ENCODE measurements around the gene SMIM36.
A peak's percentile ranks its signal among the peaks of the same experiment; 100 is the strongest.

The SMIM36 gene

GRCh38 chr17:55510986-55511721 lies at the start of gene SMIM36:
Gene SMIM36 (minus strand): TSS chr17:55511452.
- no peak for DNase-seq
- TF ChIP-seq GATA1 (IDR thresholded peaks at IDR 0.05; ENCODE audit: low read depth, low read length): no peak
- no peak for TF ChIP-seq POLR2A (IDR thresholded peaks at IDR 0.05; ENCODE audit: low read length)

DNA sequence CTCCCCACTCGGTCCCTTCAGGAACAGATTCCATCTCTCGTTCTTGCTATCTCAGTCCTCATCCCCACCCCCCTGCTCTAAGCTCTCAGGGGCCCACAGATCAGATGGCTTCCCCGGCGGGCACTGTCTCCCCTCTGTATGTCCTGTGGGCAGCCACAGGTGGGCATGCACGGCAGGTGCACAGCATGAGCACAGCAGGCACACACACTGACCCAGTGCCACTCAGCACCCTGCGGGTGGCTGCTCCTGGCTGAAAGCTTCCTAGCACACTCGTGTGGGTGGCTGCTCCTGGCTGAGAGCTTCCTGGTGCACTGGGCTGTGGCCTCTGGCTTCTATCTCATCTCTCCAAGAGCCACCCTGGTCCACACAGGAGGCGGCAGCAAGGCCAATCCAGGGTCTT lies 44.5 kb upstream of the SMIM36 start:
- DNase-seq: no peak
- no peak for TF ChIP-seq POLR2A (IDR thresholded peaks at IDR 0.05; ENCODE audit: low read length)
- TF ChIP-seq GATA1 (IDR thresholded peaks at IDR 0.05; ENCODE audit: low read depth, low read length): no peak

GRCh38 chr17:55549140-55549539 lies 37.9 kb upstream of the SMIM36 start:
- TF ChIP-seq GATA1 (IDR thresholded peaks at IDR 0.05; ENCODE audit: low read depth, low read length): no peak
- TF ChIP-seq POLR2A (IDR thresholded peaks at IDR 0.05; ENCODE audit: low read length): no peak

GRCh38 chr17:55546991-55547664 lies 35.9 kb upstream of the SMIM36 start:
- TF ChIP-seq POLR2A (IDR thresholded peaks at IDR 0.05; ENCODE audit: low read length): no peak
- no peak for TF ChIP-seq GATA1 (IDR thresholded peaks at IDR 0.05; ENCODE audit: low read depth, low read length)
- no peak for DNase-seq

More at GRCh38 chr17:55549140-55549539, 37.9 kb upstream of the SMIM36 start:
- DNase-seq: peak in 1 of 2 experiments; percentile 10

GRCh38 chr17:55546481-55546880 lies 35.2 kb upstream of the SMIM36 start:
- no peak for DNase-seq
- TF ChIP-seq POLR2A (IDR thresholded peaks at IDR 0.05; ENCODE audit: low read length): no peak

DNA sequence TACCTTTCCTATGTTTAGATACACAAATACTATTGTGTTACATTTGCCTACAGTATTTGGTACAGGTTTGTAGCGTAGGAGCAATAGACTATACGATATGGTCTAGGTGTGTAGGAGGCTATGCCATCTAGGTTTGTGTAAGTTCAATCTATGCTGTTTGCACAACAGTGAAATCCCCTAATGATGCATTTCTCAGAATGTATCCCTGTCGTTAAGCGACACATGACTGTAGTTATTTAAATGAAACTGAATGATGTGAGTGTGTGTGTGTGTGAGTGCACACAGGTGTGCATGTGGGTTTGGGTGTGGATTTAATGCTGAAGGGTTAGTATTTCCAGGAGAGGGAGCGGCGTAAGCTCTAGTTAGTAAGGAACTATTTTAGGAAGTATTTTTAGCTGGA lies 34.6 kb upstream of the SMIM36 start:
- DNase-seq: no peak

GRCh38 chr17:55543709-55544108 lies 32.5 kb upstream of the SMIM36 start:
- no peak for DNase-seq
- TF ChIP-seq POLR2A (IDR thresholded peaks at IDR 0.05; ENCODE audit: low read length) (no peak), GATA1 (IDR thresholded peaks at IDR 0.05; ENCODE audit: low read depth, low read length) (no peak)

More for the DNA sequence above, 34.6 kb upstream of the SMIM36 start:
- TF ChIP-seq POLR2A (IDR thresholded peaks at IDR 0.05; ENCODE audit: low read length): no peak
- no peak for TF ChIP-seq GATA1 (IDR thresholded peaks at IDR 0.05; ENCODE audit: low read depth, low read length)

- DNase-seq: no peak
- TF ChIP-seq POLR2A (IDR thresholded peaks at IDR 0.05; ENCODE audit: low read length) (no peak), GATA1 (IDR thresholded peaks at IDR 0.05; ENCODE audit: low read depth, low read length) (no peak)
Observed at GRCh38 chr17:55540414-55541091, 29.3 kb upstream of the SMIM36 start.

DNA sequence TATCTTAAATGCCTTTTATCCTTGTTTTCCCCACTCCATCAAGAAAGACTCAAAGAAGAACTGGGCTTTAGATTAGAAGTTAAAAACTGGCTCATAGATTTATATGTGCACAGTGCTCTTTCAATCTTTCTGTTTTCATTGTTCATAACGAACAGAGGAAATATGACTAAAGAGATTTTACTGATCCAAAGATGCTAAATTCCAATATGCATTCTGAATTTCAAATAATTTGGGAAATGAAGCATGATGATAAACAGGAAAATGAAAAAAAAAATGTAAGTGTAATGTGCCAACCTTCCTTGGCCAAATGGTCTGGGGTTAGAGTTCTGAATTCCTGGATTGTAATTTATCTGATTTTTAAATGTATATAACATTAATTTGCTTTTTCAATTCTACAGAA lies 25.0 kb upstream of the SMIM36 start:
- TF ChIP-seq GATA1 (IDR thresholded peaks at IDR 0.05; ENCODE audit: low read depth, low read length) (no peak), POLR2A (IDR thresholded peaks at IDR 0.05; ENCODE audit: low read length) (no peak)
- DNase-seq: no peak

DNA sequence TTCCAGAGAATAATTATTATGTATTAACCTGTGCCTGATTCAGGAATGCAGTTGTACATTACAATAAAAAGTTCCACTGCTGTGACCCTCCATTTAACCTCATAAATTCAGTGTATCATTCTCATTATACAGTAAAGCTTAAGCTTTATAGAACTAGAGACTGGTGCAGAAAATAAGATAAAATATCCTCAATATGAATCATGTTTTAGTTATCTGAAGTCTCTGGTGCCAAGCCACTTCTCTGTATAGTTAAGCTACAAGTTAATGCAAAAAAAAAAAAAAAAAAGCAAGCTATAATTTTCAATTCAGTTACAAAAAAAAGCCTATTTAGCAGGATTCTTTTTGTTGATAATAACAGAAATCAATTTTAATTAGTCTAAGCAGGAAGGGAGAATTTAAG lies 22.4 kb upstream of the SMIM36 start:
- DNase-seq: no peak
- no peak for TF ChIP-seq POLR2A (IDR thresholded peaks at IDR 0.05; ENCODE audit: low read length)
- TF ChIP-seq GATA1 (IDR thresholded peaks at IDR 0.05; ENCODE audit: low read depth, low read length): no peak

- TF ChIP-seq GATA1 (IDR thresholded peaks at IDR 0.05; ENCODE audit: low read depth, low read length) (no peak), POLR2A (IDR thresholded peaks at IDR 0.05; ENCODE audit: low read length) (no peak)
- no peak for DNase-seq
Observed at GRCh38 chr17:55532670-55533069, 21.4 kb upstream of the SMIM36 start.

GRCh38 chr17:55531053-55531728 lies 19.9 kb upstream of the SMIM36 start:
- TF ChIP-seq GATA1 (IDR thresholded peaks at IDR 0.05; ENCODE audit: low read depth, low read length): no peak
- TF ChIP-seq POLR2A (IDR thresholded peaks at IDR 0.05; ENCODE audit: low read length): no peak

DNA sequence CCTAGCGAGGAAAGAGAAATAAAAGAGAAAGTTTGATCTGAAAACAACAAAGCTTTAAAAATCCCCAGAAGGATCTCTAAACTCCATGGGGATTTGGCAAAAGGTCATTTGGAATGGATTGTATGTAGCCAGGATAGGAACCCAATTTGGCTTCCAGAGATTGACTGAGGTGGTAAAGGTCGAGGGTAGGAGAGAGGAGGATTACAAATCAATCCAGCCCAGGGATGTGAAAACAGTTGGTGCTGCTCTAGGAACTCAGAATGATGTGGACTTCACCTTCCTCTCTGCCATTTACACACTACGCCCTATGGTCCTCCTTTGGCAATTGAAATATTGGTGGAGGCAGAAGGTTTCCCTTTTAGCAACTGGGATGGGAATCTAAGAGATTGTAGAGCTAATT lies 18.8 kb upstream of the SMIM36 start:
- DNase-seq: no peak
- TF ChIP-seq POLR2A (IDR thresholded peaks at IDR 0.05; ENCODE audit: low read length) (no peak), GATA1 (IDR thresholded peaks at IDR 0.05; ENCODE audit: low read depth, low read length) (no peak)

More at GRCh38 chr17:55531053-55531728, 19.9 kb upstream of the SMIM36 start:
- DNase-seq: no peak

Measured in erythroblast (primary cell).